GM19438 (cell line): ENCODE measurements around the gene JCAD.
A peak's percentile ranks its signal among the peaks of the same experiment; 100 is the strongest.
"Not testable (repeated sequence)": the region's sequence is repeated elsewhere in the genome, so short reads cannot be mapped to it uniquely, and the experiment has no call there.

Source experiments
- ATAC-seq: cut with Tn5 transposase; IDR thresholded peaks from one replicate; pipeline ENCODE4 v1.9.1; 2021; ENCODE audit warnings: low read depth; ENCODE audit not compliant: unreplicated experiment

Gene JCAD

DNA sequence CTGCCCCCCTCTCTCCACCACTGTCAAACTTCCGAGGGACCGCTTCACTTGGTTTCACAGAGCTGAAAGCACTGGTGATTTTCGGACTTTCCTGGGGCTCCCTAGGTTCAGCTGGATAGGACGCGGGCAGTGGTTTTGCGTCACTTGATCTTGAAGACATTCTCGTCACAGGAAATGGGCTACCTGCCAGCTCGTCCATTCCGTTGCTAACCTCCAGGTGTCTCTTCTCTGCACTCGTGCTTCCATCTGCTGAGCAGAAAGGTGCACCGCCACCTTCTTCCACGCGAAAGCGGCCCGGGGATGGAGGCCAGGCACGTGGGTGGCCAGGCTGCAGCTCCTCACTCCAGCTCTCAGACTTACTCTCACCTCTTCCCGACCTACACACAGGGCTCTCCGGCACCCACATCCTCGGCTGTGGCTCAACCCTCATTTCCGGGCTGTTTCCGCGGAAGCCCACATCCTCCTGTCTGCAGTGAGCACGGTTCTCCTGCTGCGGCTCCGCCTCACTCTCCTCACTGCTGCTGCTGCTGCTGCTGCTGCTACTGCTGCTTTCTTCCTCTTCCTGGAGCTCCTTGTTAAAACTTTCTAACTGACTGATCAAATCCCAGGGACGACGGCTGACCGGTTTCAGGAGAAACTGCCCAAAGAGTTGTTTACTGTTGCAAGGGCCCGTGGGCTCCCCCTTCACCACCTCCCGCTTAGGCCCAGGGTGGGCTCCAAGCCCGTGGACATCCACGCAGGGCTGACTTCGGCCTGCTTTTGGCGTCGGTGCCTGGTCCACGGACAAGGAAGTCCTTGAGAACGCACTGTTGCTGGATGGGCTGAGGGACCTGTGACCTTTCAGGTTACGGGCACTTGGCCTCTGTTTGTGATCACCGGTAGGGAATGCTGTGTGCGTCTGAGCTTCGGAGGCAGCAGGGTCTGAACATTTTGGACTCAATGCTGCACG is 32.1 kb downstream of the JCAD start:
- peak; percentile 94 for ATAC-seq

DNA sequence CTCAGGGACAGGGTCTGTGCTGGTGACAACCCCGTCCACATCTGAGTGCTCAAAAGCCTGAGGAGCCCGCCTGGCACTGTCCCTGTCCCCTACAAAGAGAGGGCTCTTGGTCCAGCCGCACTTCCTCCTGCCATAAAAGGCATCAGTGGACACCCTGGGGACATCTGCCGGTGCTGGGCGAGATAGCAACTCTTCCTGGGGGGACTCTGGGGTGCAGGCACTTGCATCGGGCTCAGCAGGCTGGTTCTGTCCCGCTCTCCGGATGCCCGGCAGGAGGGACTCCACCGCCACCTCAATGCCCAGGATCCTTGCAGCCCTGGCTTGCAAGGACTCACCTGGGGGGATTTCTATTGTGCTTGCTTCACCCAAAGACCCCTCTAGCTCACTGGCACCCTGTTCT is 32.8 kb downstream of the JCAD start:
- no peak for ATAC-seq

DNA sequence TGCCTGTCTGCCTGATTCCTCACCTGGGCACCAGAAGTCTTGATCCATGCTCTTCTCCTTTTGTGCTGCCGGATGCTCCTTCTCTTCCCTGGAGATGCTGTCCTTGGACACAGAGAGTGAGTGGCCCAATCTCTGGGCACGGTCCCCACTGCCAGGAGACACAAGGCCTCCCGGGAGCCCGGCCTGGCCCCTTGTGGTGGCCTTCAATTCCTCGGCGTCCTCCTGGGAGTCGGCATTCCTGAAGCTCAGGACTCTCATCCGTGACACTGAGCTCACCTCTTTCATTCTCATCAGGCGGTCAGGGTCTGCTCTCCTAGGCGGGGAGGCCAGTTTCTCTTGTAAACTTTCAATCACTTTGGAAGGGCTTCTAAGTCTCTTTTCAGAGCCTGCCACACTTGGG is 33.3 kb downstream of the JCAD start:
- no peak for ATAC-seq

DNA sequence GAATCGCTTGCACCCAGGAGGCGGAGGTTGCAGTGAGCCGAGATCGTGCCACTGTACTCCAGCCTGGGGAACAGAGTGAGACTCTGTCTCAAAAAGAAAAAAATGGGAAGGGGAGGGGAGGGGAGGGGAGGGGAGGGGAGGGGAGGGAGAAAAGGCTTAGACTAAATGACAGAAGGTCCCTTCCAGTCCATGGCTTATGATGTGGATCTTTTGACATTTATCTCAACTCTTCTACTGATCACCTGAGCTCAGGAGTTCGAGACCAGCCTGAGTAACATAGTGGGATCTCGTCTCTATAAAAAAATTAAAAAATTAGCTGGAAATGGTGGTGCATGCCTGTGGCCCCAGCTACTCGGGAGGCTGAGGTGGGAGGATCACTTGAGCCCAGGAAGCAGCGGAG is 34.0 kb downstream of the JCAD start:
- ATAC-seq = not testable (repeated sequence)

DNA sequence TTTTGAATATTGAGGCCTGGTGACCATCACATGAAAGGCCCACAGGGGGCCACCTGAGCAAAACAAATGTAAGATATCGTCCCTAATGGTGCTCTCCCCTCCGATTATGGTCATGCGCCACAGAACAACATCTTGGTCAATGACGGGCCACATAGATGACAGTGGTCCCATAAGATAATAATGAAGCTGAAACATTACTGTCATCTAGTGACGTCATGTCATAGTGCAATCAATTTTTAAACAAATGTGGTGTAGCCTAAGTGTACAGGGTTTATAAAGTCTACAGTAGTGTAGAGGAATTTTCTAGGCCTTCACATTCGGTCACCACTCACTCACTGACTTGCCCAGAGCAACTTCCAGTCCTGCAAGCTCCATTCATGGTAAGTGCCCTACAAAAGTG is 36.8 kb downstream of the JCAD start:
- ATAC-seq = no peak

DNA sequence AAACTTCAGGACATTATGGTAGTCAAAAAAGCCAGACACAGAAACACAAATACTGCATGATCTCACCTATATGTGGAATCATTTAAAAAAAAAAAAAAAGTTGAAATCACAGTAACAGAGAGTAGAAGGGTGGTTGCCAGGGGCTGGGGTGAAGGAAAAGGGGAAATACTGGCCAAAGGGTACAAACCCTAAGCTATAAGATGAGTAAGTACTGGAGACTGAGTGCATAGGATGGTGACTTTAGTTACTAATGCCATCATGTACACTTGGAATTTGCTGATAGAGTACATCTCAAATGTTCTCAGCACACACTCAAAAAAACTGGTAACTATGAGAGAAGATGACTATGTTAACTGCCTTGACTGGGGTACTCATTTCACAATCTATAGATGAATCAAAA is 39.9 kb downstream of the JCAD start:
- ATAC-seq = no peak

DNA sequence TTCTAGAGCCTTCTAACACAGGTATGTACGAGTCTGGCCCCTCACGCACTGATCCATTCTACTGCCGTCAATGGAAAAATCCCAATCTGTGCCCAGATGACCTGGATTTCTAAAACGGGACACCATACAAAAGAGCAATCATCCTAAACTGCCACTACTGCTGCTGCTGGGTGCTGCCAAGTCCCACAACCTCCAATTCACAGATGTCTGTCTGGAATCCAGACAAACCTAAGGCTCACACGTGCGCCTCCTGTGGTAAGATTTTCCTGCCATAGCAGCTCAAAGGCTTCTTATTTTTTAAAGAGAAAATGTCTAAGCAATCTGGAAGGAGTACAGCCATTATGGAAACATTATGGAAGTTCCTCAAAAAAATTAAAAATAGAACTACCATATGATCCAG is 40.9 kb downstream of the JCAD start:
- no peak for ATAC-seq

DNA sequence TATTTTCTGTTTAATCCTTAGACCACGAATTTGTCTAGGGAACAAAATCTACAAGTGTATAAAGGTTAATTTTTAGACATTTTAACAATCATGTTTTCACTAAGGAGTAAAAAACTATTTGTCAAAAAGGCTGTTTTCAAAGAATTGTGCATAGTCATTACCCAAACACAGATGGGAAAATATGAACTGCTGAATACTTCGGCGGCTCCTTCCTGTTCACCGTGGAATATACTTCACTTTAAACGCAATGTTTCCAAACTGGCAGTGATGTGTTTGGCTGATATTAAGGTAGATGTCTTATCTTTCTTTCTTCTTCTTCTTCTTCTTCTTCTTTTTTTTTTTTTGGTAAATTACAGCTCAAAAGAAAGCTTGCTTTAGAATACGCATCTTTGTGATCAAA is 41.4 kb downstream of the JCAD start:
- ATAC-seq = no peak

DNA sequence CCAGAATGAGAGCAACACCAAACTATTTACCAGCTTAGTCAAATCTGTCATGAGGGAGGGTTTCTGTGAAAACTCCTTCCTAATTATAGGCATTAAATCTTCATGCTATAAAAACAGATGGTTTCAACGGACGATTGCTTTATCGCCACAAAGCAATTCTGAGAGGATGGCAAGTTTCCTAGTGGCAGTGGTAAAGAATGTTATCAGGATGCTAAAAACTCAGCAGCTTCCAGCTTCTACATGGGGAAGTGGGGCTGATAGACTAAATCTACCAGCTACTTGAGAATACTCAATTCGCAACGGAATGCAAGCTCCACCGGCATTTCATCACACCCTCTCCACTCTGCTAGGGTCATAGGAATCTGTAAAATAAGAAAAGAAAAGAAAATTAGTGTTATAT is 41.8 kb downstream of the JCAD start:
- ATAC-seq = no peak

DNA sequence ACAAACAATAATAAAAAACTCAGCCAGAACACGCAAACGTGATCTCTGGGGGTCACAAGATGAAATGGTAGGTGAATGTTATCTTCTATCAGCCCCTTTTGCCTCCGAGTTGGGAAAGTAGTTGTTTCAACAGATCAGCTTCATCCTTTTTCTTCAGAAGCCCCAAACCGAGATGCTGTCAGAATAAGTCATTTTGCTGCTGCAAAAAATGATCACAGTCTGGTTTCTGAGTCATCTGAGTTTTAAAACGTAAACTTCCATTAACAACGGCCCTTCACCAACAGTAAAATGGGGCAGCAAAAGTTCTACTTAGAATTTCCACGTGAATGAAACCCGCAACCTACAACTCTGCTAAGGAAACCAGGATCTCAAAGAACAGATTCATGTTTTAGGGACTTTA is 44.9 kb downstream of the JCAD start:
- no peak for ATAC-seq

DNA sequence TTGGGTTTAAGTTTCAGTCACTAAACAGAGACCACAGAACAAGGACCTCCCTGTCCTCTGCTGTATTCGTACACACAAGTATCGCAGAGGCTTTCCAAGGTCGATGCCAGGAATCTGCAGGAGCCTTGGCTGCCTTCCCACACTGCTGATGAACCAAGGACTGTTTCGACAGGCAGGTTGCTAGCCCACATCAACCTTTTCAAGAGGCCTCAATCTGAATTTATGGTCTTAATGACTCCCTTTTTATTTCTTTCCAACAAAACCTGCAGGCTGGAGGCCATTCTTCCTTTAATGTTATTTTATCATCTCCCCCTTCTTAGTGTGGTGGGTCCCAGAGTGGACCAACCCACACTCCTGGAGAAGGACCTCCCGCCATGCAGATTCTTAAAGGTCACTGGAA is 45.6 kb downstream of the JCAD start:
- no peak for ATAC-seq

DNA sequence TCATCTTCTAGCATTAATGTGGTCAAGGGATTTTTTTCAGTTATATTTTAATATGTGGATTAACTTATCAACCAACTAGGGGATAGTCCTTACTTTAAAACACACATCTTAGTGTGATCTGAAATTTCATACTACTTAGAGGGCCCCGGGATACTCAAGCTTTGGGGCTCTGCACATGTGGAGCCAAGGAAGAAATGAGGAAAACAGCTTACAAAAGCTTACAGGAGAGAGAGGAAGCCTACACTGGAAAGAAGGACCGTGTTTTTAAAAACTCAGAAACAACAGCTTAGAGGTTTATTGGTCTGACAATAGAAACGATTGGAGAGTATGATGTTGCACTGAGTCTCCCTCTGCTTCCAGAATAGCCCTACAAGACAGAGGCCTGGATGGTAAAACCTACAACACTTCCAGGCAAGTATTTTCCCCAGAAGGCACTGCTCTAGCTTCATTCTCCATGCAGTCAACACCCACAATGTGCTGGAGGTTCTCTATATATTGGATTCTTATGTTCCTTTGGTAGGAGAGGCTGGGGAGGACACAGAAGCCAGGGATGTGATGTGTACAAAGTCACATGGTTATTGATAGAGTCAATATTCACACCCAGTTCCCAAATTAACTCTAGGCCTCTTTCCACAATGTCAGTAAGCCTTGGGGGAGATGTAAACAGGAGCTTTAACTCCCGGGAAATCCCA is 47.3 kb downstream of the JCAD start:
- ATAC-seq = no peak

DNA sequence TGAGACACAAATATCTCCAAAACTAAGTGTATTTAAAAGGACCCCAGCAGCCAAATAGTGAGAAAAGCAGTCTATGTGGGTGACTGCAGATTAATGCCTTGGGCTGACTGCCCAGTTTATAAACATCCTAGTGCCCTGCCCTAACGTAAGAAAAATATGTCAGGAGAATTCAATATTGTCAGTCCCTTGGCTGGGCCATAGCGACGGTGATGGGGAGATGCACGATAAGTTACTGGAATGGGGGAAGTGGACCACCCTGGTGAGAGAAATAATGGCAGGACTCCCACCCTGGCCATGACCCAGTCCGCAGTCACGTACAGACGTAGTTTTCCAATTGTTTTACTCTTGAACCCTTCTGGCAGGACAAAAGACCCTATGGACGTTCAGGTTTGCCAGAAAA is 48.0 kb downstream of the JCAD start:
- ATAC-seq = no peak

DNA sequence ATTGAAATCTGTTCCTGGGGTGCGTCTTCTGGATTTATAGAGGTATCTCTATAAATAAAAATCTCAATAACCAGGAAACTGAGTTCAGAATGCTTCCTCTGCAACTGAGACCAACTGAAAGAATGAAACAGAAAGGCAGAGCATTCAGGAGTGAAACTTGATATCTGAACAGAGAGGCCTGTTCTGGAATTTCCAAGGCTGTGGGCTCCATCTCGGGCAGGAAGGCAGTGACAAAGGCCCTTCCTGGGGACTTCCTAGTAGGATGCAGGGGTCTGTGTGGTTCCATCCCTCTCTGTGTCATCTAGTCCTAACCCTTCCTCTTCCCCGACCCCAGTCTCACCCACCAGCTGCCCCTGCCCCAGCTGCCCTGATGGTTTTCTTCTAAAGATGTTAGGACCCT is 52.0 kb downstream of the JCAD start:
- ATAC-seq = no peak

DNA sequence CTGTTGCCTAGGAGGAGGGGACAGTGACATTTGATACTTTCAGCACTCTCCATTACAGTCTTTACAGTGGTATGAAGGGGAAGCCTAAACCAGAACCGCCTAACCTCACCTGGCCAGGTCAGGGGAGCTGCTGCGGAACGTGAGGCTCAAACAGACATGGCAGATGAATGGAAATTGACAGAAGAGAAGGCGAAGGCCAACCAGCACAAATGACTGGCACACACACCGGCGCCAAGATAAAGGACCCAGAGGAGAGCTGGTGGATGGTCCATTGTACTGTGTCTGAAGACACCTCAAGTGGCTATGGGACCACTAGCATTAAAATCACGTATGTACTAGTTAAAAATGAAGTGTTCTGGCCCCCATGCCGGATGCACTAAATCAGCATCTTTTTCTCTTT is 53.0 kb downstream of the JCAD start:
- ATAC-seq = no peak

DNA sequence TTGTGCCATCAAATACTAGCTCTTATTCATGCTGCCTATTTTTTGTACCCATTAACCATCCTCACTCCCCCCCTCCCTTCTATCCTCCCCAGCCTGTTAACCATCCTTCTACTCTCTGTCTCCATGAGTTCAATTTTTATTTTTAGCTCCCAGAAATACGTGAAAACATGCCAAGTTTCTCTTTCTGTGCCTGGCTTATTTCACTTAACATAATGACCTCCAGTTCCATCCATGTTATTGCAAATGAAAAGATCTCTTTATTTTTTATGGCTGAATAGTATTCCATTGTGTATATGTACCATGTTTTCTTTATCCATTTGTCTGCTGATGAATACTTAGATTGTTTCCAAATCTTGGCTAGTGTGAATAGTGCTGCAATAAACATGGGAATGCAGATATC is 54.3 kb downstream of the JCAD start:
- ATAC-seq = not testable (repeated sequence)

DNA sequence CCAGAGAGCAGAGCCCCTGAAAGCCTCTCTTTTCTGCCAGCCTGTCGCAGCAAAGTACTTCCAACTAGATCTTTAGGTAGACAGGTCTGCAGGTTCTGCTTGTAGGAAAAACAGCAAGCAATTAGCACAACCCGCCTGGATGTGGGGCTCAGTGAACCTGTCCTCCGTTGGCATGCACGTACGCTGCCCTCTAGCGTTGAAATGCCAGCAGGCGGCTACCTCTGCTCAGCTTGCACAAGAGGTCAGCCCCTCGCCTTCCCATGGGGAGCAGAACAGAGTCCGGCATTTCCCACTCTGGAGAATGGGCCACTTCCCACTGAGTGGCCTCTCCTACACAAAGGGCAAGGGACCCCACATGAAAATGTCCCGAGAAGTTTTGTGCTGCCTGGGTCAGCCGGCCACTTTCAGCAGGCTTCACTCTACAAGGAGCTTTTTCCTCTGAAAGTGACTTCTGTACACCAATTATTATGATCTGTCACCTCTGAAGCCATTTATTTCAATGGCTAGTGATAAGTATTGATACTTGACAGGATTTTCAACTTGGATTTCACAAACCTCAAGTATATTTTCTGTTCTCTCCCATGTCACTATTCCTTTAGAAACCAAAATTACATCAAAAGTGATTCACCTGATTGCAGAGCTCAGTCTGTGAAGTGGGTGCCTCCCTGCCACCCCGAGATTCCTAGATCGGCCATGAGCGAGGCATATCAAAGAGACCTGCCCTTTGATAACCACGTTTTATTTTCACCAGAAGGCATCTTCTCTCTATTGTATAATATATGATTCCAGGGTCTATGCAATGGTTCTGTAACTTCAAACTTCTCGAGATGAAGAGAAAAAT is 56.7 kb downstream of the JCAD start:
- no peak for ATAC-seq

DNA sequence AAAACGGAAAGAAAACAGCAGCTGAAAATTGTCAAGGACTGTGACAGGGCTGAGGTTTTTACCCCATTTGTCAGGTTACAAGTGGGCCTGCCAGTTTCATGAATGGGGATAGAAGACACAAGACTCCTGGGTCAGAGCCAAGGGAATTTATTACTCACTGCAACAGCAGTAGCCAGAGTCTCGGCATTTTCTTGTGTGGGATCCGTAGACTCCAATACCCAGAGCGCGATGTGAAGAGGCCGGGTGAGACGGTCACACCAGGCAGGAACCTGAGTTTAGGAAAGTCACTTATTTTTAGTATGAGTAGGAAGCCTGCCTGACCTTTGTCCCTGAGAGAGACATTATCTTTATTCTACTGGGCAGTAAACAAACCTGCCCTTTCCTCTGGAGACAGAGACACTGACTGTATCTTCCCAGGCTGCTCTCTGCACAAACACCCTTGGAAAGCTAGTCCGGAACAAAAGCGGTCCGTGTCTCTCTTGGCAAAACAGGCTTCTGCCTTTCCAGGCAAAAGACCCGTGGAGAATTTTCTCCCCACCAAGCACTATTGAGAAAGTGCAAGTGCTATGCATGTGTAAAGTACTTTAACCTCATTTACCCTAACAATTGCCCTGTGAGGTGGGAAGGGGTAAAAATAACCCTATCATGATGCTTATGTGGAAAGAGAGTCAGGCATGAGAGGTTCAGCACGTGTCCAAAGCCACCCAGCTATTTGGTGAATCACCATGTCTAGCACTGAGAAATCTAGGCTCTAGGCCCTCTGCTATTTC is 58.4 kb downstream of the JCAD start:
- ATAC-seq = no peak

DNA sequence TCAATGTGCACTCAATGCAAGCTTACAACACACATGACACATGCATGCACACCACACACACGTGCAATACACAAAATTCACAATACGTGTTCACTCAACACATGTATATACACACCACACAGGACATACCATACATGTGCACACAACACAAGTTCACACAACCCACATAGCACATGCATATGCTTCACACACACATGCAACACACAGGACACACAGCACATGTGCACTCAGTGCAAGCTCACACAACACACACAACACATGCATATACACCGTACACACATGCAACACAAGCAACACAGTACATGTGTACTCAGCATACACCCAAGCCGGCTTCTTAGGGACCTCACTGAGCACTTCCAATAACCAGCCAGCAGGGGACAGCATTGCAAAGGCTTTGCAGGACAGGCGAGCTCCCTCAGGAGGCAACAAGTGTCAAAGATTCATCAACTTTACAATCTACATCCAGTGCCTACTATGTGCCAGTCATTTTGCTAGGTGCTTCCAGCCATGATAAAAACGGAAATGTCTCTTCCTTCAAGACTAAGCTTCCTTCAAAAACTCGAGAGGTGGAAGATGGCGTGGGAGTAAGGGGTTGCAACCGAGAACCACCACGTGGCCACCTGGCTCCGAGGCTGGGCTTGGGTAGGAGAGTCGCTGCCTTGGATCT is 61.1 kb downstream of the JCAD start:
- peak; percentile 96 for ATAC-seq

DNA sequence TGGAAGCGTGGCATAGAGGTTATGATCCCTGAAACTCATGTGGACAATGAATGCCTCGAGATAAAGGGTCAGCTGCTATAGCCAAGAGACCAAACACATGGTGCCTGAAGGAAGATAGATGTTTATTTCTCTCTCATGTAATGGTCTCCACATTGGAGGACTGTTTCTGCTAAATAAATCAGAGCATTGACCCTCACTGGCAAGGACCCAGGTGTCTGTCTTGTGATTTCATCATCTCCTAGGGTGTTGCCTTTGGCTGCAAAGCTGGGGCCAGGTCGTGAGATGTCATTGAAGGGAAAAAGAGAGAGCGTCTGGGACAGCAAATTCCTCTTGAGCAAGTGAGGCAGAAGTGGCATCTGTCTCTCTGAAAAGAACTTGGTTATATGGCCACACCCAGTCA is 64.6 kb downstream of the JCAD start:
- ATAC-seq = no peak
